GM10266 (cell line): ENCODE data around the gene MAST3.

ENCODE experiments used
- DNase-seq: peaks from one replicate; pipeline ENCODE4 v3.0.0; 2012; ENCODE audit errors: extremely low spot score
- TF ChIP-seq, protein P1 (sequence below): IDR thresholded peaks from 2 replicates; pipeline ENCODE4 v1.5.1; 2012; ENCODE audit warnings: mild to moderate bottlenecking, low read depth; ENCODE audit not compliant: control insufficient read depth, insufficient read depth; ENCODE audit errors: missing control alignments

MAST3 gene

DNA sequence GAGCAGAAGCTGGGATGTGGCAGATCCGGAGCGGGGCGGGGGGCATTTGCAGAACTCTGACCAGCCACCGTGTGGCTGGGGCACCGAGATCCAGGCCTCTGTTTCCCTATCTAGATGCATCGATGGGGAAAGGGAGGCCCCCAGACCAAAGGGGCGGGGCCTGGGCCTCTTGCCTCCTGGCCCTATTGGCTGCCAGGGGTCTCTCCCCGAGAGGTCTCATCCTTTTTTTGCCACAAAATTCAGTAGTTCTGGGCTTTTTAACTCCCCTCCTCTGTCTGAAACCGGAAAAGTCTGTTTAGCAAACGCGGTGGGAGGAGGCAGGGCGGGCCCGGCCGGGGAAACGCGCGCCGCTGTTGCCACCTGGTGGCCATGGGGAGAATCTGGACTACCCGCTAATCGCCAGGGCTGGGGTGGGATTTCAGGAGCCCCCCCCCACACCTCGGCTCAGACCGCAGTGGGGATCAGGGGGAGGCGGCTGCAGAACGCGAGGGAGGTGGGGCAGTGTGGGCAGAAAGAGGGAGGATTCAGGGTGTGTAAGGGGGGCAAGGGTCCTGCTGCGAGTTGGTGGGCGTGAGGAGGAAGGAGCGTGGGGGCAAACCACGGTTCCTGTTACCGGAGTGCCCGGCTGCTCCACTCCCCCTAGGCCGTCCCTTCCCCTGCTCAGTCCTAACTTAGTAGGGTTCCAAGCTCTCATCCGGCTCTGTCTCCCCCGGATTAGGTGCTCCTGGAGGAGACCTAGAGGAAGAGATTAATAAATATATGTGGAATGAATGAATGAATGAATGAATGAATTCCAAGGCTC lies 39.2 kb upstream of the MAST3 start:
- DNase-seq, result peak; percentile 88
- TF ChIP-seq, protein P1, sequence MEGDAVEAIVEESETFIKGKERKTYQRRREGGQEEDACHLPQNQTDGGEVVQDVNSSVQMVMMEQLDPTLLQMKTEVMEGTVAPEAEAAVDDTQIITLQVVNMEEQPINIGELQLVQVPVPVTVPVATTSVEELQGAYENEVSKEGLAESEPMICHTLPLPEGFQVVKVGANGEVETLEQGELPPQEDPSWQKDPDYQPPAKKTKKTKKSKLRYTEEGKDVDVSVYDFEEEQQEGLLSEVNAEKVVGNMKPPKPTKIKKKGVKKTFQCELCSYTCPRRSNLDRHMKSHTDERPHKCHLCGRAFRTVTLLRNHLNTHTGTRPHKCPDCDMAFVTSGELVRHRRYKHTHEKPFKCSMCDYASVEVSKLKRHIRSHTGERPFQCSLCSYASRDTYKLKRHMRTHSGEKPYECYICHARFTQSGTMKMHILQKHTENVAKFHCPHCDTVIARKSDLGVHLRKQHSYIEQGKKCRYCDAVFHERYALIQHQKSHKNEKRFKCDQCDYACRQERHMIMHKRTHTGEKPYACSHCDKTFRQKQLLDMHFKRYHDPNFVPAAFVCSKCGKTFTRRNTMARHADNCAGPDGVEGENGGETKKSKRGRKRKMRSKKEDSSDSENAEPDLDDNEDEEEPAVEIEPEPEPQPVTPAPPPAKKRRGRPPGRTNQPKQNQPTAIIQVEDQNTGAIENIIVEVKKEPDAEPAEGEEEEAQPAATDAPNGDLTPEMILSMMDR, result peak; percentile 87

DNA sequence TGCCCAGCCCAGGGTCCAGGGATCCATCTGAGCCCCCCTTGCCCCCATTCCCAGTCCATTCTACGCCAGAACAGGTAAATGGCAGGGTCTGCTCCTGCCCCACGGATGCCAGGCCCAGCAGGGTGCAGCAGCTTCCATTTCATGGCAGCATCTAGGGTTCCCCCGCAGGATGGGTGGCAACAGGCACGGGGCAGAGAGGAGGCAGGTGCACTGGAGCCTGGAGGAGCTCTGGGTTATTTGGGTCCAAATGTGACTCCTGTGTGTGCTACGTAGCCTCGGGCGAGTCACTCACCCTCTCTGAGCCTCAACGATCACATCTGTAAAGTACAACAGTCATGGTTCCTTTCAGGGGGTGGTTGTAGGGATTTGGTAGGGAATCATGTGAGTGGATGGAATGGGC lies 38.3 kb upstream of the MAST3 start:
- TF ChIP-seq, protein P1, result no peak
- DNase-seq, result no peak

DNA sequence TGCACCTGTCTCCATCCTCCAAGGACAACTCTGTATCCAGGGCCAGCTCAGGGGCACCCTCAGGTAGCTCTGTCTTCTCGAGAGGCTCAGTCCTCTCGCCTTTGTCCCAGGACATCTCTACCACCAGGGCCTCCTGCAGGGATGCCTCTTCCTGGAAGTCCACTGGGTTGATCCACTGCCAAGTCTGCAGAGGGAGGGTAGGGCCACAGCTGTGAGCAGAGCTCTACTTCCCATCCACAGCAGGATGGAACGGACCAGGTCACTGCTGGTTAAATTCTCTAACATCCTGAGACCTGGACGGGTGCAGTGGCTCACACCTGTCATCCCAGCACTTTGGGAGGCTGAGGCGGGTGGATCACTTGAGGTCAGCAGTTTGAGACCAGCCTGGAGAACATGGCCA lies 37.7 kb upstream of the MAST3 start:
- no peak for DNase-seq
- TF ChIP-seq, protein P1, result no peak

DNA sequence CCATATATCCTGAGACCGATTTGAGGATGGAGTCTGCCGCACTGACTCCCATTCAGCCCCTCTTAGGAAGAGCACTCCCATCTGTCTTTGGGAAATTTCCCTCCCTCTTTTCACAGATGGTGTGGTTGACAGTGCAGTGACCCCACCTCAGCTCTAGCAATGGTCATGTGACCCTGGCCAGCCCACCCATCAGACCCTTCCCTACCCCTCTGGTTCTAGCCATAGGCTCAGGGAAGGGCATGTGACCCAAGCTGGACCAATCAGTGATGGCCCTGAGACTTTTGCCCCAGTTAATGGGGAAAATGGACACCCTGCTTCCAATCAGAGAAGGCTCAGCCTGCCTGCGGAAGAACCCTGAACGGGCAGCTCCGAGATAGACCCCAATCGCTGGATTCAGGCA lies 37.1 kb upstream of the MAST3 start:
- TF ChIP-seq, protein P1, result no peak
- no peak for DNase-seq

DNA sequence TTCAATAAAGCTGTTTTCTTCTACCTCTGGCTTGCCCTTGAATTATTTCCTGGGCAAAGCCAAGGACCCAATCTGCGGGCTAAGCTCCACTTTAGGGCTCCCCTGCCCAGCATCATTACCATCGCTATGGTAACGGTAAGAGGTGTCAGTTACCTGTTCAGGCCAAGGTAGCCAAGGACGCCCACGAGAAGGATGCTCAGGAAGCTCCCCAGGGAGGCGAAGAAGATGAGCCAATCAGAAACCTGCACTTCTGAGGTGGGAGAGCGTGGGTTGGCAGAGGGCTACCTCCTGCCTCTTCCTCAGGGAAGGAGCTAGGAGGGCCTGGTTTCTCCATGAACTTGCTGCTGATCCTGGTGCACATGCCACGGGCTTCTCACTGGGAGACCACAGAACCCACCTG lies 35.5 kb upstream of the MAST3 start:
- DNase-seq, result no peak
- TF ChIP-seq, protein P1, result no peak

DNA sequence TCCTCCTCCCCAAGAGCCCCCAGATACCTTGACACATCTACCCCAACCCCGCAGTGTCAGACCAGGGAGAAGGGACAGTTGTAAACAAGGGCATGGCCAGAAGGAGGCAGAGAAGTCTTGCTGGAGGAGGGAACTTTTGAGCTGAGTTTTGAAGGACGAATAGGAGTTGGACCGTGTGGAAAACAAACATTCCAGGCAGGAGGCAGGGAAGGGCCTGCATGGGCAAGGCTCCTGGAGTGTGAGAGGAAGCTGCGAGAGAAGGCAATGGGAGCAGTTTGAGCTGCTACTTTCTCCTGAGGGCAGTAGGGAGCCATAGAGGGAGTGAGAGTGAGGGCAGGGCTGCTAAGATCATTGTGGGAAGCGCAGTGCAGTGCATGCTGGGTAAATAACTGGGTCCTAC lies 34.1 kb upstream of the MAST3 start:
- no peak for DNase-seq
- TF ChIP-seq, protein P1, result no peak

DNA sequence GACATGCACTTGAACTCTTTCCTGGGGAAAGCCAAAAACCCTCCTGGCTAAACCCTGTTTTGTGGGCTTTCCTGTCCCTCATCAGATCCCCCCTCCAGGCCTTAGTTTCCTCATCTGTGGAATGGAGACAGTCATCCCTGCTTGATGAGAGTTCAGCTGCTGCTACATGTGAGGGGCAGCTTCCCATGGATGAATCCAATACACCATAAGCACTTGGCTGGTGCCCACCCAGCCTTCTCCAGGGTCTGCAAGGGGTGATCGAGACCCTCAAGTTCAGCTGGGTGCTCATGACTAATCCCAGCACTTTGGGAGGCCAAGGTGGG lies 32.4 kb upstream of the MAST3 start:
- no peak for DNase-seq
- TF ChIP-seq, protein P1, result no peak
